Midbrain (tissue), 1 donor: Measurements from ENCODE around the gene PDE4C.

Experiments used
- DNase-seq: peaks from one replicate; lab custom pipeline; 2025; lab: John Stamatoyannopoulos, UW

The PDE4C gene

GRCh38 chr19:18254546-18255503, 28.6 kb upstream of the PDE4C start:
- DNase-seq = no peak

DNA sequence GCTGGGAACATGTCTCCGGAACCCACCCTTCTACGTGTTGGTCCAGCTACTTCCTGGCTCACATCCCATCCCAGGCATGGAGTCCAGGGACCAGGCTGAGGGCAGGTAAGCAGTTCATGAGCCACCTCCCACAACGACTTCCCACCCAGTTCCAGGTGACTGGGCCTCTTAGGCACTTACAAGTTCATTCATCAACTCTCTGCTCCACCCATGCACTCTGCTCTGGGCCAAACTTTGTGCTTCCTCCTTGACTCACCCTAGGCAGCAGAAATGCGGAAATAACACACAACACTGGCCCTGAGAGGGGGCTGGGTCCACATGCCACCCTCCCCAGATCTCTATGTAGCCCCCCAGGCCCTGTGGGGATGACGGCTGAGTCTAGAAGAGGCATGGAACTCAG, 27.5 kb upstream of the PDE4C start:
- DNase-seq = no peak

DNA sequence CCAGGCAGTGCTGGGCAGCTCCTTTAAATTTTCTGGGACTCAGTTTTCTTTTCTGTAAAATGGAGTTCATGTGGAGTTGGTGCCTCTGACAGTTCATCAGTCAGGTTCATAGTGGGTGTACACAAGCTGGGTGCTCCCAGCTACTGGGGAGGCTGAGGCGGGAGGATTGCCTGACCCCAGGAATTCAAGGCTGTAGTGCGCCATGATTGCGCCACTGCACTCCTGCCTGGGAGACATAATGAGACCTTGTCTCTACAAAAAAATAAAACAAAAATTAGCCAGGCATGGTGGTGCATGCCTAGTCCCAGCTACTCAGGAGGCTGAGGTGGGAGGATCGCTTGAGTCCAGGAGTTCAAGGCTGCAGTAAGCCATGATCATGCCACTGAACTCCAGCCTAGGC, 26.9 kb upstream of the PDE4C start:
- DNase-seq = no peak

GRCh38 chr19:18252370-18252717, 26.1 kb upstream of the PDE4C start:
- DNase-seq = no peak

DNA sequence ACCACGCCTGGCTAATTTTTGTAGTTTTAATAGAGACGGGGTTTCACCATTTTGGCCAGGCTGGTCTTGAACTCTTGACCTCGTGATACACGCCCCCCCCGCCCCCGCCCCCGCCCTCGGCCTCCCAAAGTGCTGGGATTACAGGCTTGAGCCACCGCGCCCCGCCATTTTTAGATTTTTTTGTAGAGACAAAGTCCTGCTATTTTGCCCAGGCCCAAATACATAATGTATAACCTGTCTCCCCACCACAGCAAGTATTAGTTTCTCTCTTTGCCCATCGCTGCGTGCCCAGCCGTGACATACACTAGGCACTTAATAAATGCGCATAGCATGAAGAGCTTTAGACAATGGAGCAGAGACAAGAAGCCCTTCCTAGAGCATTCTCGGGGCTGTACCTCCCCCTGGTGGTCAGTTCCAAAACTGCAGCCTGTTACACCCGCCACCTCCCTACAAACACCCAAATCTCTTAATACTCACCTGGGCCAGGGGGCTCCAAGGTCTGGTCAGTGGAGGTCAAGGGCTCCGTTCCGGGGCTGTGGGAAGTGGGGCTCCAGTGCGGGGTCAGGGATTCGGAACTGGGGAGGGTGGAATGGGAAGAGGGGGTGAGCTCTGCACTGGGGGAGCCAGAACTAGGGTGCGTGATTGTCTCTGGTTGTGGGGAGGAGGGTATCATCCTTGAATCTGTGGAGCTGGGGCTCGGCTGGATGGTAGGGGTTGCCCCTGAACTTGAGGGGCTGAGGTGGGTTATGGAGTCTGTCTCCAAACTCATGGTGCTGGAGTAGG, 25.5 kb upstream of the PDE4C start:
- DNase-seq = peak; percentile 61

- DNase-seq = no peak
Observed at GRCh38 chr19:18249834-18250233, 23.6 kb upstream of the PDE4C start.

DNA sequence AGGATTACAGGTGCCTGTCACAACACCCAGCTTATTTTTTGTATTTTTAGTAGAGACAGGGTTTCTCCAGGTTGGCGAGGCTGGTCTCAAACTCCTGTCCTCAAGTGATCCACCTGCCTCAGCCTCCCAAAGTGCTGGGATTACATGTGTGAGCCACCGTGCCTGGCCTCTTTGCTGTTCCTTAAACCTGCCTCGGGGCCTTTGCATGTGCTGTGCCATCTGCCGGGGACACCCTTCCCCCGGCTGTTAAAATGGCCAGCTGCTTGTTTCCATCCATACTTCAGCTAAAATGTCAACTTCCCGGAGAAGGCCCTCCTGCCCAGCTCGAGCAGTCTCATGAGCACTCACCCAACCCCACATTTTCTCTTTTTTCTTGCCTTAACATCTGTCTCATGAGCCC, 19.1 kb upstream of the PDE4C start:
- no peak for DNase-seq

GRCh38 chr19:18239303-18239702, 13.1 kb upstream of the PDE4C start:
- no peak for DNase-seq

- no peak for DNase-seq
Observed at GRCh38 chr19:18234194-18234593, 8.0 kb upstream of the PDE4C start.

- no peak for DNase-seq
Observed at GRCh38 chr19:18233224-18233825, 7.1 kb upstream of the PDE4C start.

DNA sequence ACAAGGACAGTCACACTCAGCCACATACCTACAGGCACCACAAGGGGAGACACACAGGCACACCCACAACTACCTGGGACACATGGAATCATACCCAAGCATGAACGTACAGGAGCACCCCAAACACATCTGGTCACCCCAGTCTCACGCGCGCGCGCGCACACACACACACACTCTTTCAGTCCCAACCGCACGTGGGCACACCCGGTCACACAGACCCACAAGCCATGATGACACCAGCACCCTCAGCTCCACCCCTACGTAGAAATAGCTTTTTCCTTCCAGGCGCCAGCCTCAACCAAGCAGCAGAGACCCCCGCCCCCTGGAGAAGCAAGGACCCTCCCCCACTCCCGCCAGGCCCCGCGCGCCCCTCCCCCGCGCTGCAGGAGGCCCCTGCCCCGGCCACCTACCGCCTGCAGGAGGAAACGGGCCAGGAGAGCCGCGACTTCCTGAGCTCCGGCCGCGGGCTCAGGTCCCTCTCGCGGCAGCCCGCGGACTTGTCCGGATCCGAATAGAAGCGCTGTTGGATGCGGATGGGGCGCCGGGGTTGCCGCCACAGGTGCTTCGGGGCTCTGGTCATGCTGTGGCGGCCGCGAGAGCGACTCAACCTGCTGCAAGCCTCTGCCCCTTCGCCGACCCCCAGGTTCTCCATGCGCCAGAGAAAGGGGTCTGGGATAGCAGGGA, 6.4 kb upstream of the PDE4C start:
- DNase-seq = no peak

- no peak for DNase-seq
Observed at GRCh38 chr19:18231775-18232174, 5.5 kb upstream of the PDE4C start.

DNA sequence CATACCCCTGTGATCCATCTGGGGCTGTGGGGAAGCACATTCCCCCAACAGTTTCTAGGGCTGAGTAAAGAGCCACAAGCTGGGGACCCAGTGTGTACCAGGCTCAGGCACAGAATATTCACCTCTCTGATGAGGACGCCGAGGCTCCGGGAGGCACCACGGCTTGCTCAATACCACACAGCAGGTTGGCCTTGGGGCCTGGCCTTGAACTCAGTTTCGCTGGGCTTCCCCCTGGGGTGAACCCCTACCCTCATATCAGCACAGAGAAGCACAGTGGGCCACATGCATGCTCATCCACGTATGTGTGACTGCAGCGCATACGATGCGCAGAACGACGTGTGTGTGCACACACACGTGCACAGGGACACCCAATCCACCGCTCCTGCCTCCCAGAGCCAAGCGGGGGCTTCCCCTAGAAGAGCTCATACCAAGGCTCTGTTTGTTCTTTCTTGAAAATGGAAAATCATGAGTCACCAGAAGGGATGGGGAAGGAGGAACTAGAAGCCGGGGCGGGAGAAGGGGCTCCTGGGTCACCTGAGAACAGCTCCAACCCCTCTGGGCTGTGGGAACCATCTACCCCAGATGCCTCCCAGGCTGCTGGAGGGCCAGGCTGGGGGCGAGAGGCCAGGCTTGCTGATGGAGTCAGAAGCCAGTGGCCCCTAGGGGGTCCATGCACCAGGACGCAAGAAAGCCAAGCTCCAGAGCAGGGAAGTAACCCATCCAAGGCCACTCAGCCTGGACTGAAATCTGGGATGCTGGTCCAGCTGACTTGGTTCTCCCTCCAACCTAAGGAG, 4.9 kb upstream of the PDE4C start:
- DNase-seq = no peak

- DNase-seq = no peak
Observed at GRCh38 chr19:18229915-18230314, 3.7 kb upstream of the PDE4C start.

DNA sequence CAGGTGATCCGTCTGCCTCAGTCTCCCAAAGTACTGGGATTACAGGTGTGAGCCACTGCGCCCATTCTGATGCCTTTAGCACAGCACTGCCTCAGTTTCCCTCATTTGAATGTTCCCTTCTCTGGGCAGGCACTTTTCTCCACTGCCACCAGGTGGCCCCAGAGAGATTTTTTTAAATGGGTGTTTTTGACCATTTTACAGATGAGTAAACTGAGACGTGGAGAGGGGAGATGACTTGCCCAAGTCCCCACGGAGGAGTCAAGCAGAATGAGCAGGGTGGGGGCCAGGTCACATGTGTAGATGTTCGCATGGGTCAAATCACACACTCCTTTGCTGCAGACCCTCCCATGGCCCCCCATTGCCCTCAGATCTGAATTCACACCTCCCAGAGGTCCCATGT, 3.2 kb upstream of the PDE4C start:
- DNase-seq = no peak

- no peak for DNase-seq
Observed at GRCh38 chr19:18227781-18228271, 1.6 kb upstream of the PDE4C start.

GRCh38 chr19:18226956-18227780, 930 bp upstream of the PDE4C start:
- no peak for DNase-seq

GRCh38 chr19:18225355-18225701, 910 bp downstream of the PDE4C start:
- no peak for DNase-seq

GRCh38 chr19:18224525-18225354, 1.5 kb downstream of the PDE4C start:
- DNase-seq = peak; percentile 89
